Erythroblast (primary cell): ENCODE measurements around the gene LTK.

Experiments used
- GATA1 ChIP-seq: IDR thresholded peaks from 2 replicates; pipeline ENCODE4 v1.6.1; 2011; ENCODE audit warnings: low read depth, mild to moderate bottlenecking, control low read depth, low read length, moderate library complexity
- POLR2A ChIP-seq: IDR thresholded peaks from 2 replicates; pipeline ENCODE4 v1.6.1; 2011; ENCODE audit warnings: mild to moderate bottlenecking, low read length

- TF ChIP-seq POLR2A (no peak), GATA1 (no peak)
Measured at GRCh38 chr15:41504751-41505492, 8.7 kb downstream of the LTK start.
